Cardiac muscle cell (in vitro differentiated cells and primary cell): Measurements from ENCODE around the gene RHOU. TPM values are rescaled to one million over a fixed set of nuclear protein-coding genes. Genes with fewer than 3 reads are reported as not detected.

Experiments used
- DNase-seq, 2 donors: peaks; one replicate each; pipeline versions ENCODE4 v3.0.0 to v3.0.0-alpha.2; 2010 to 2017; ENCODE audit warnings: low read depth in 1 of 2, low spot score in 1 of 2
- H3K27ac ChIP-seq: fragments of 200-600 bp; sonication (generic); 2 replicates; pipeline ENCODE4 v1.5.1; 2016
- H3K27me3 ChIP-seq: fragments of 200-600 bp; sonication (generic); 2 replicates; pipeline ENCODE4 v1.6.0; 2016; ENCODE audit warnings: control low read depth
- H3K36me3 ChIP-seq: fragments of 200-600 bp; sonication (generic); 2 replicates; pipeline ENCODE4 v1.5.1; 2016; ENCODE audit warnings: control low read depth
- H3K4me1 ChIP-seq: fragments of 200-600 bp; sonication (generic); 2 replicates; pipeline ENCODE4 v1.8.1; 2017; ENCODE audit warnings: low read depth, mild to moderate bottlenecking, mixed run types
- H3K4me3 ChIP-seq: fragments of 200-600 bp; sonication (generic); 2 replicates; pipeline ENCODE4 v1.5.1; 2016; ENCODE audit warnings: mild to moderate bottlenecking
- H3K9me3 ChIP-seq: fragments of 200-600 bp; sonication (generic); 2 replicates; pipeline ENCODE4 v1.5.1; 2017; ENCODE audit warnings: low read depth, mild to moderate bottlenecking, control low read depth
- polyA plus RNA-seq: library from polyadenylated mRNA; unstranded; fragments of >200 nt; fragmentation: Nextera tagmentation; extraction: Ambion mirVana; gene quantifications from 2 replicates; pipeline ENCODE4 v1.2.1, GENCODE V29; 2016
- total RNA-seq: library from RNA; depleted of rRNA; stranded (reverse); fragments of >200 nt; gene quantifications from 2 replicates; pipeline ENCODE4 v1.2.3, GENCODE V29; 2016
- TF ChIP-seq, protein P1 (sequence below): IDR thresholded peaks from 2 replicates; pipeline ENCODE4 v1.5.1; 2012; ENCODE audit warnings: low read depth, mild to moderate bottlenecking, low read length

RHOU gene
- total and polyA plus RNA-seq, 2 experiments from 2014 or later = 1.2 to 2.3 TPM

DNA sequence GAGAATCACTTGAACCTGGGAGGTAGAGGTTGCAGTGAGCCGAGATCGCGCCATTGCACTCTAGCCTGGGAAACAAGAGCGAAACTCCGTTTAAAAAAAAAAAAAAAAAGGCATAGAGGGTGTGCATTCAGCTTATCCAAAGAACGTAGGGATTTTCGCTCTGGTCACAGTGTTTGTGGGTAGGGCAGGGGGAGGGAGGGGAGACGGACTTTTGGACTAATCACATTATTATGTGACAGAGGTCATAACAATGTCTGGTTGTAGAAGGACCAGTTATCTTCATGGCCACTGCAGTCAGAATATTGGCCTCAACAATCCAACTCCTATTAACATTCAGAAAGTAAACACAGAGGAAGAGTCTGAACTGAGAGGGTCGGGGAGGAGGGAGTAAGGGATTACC lies 25.7 kb downstream of the RHOU start:
- H3K27me3 ChIP-seq = peaks cover 20% of the 10 kb centered on the region
- TF ChIP-seq, protein P1, sequence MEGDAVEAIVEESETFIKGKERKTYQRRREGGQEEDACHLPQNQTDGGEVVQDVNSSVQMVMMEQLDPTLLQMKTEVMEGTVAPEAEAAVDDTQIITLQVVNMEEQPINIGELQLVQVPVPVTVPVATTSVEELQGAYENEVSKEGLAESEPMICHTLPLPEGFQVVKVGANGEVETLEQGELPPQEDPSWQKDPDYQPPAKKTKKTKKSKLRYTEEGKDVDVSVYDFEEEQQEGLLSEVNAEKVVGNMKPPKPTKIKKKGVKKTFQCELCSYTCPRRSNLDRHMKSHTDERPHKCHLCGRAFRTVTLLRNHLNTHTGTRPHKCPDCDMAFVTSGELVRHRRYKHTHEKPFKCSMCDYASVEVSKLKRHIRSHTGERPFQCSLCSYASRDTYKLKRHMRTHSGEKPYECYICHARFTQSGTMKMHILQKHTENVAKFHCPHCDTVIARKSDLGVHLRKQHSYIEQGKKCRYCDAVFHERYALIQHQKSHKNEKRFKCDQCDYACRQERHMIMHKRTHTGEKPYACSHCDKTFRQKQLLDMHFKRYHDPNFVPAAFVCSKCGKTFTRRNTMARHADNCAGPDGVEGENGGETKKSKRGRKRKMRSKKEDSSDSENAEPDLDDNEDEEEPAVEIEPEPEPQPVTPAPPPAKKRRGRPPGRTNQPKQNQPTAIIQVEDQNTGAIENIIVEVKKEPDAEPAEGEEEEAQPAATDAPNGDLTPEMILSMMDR = no peak

DNA sequence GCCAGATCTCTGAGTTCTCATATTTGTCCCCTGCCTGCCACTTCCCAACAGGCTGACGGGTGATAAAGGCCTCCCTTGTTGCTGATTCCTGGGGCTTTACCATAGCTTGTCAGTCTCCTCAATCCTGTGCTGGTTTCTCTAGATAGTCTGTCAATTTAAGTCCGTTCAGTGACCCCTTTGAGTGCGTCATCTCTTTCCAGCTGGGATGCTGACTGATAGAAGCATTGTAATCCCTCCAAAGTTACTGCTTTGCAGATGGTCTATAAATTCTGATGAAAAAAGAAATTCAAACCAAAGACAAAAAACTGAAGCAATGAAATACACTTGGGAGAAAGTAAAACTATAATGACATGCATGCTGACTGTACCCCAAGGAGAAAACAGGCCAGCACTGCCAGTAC lies 28.3 kb downstream of the RHOU start:
- no peaks in the 10 kb centered on the region for H3K36me3 ChIP-seq
- TF ChIP-seq, protein P1 = no peak

More for the DNA sequence above, 25.7 kb downstream of the RHOU start:
- H3K27ac ChIP-seq = no peak overlapping the region
- no peaks in the 10 kb centered on the region for H3K36me3 ChIP-seq
- H3K9me3 ChIP-seq = no peaks in the 10 kb centered on the region
- no peak for DNase-seq
- H3K4me1 ChIP-seq = peaks cover 26% of the 10 kb centered on the region
- no peak overlapping the region for H3K4me3 ChIP-seq

DNA sequence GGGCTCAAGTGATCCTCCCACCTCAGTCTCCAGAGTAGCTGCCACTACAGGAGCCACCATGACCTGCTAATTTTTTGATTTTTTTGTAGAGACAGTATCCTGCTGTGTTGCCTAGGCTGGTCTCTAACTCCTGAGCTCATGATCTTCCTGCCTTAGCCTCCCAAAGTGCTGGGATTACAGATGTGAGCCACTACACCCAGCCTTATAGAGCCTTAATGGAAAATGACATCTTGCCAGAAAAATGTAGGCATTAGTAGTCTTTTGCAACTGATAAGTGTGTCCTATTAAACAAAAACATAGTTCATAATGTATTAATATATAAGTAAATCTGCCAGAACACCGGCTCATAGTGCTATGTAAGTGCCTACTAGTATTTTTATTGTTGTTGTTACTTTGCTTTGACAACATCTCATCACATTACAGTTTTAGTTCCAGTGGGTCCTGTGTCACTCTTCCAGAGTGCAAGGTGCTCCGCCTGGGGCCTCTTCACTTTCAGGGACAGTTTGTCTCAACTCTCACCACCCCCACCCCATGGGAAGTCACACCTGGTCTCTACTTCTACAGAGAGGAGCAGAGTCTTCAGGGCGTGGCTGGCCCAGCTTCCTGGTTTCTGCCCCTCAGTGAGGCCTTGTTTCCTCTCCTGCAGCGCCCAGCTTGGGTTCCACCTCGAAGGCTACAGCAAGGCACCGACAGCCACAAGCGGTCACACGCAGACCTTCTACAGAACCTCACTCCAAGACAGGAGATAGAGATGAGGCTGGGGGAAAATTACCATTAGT lies 30.1 kb downstream of the RHOU start:
- Histone ChIP-seq H3K36me3 (no peaks in the 10 kb centered on the region), H3K27me3 (peaks cover 41% of the 10 kb centered on the region), H3K4me3 (no peak overlapping the region), H3K9me3 (no peaks in the 10 kb centered on the region), H3K4me1 (peaks cover 18% of the 10 kb centered on the region), H3K27ac (no peak overlapping the region)
- TF ChIP-seq, protein P1 = no peak
- no peak for DNase-seq

More for the DNA sequence above, 28.3 kb downstream of the RHOU start:
- H3K4me1 ChIP-seq = peaks cover 18% of the 10 kb centered on the region
- peak in 1 of 2 donors; percentile 20 for DNase-seq
- H3K4me3 ChIP-seq = no peak overlapping the region
- H3K27me3 ChIP-seq = peaks cover 32% of the 10 kb centered on the region
- peak overlapping the region; percentile 1 for H3K27ac ChIP-seq
- H3K9me3 ChIP-seq = no peaks in the 10 kb centered on the region

DNA sequence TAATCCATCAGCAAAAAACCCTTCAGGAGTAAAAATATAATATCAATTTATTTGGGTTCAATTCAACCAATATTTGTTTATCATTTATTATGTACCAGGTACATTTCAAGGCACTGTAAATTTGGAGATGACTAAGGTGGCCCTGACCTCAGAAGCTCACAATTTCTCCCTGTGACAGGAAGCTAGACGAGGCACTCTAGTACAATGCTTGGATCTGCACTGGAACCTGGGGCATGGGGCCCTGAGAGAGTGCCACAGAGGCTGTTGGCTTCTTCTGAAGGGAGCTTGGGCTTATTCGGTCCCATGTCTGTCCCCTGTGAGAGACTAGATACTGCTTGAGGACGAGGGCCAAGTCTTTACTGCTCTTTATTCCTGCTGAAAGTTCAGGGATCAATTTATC lies 31.5 kb downstream of the RHOU start:
- H3K27me3 ChIP-seq = peaks cover 52% of the 10 kb centered on the region
- TF ChIP-seq, protein P1 = no peak

DNA sequence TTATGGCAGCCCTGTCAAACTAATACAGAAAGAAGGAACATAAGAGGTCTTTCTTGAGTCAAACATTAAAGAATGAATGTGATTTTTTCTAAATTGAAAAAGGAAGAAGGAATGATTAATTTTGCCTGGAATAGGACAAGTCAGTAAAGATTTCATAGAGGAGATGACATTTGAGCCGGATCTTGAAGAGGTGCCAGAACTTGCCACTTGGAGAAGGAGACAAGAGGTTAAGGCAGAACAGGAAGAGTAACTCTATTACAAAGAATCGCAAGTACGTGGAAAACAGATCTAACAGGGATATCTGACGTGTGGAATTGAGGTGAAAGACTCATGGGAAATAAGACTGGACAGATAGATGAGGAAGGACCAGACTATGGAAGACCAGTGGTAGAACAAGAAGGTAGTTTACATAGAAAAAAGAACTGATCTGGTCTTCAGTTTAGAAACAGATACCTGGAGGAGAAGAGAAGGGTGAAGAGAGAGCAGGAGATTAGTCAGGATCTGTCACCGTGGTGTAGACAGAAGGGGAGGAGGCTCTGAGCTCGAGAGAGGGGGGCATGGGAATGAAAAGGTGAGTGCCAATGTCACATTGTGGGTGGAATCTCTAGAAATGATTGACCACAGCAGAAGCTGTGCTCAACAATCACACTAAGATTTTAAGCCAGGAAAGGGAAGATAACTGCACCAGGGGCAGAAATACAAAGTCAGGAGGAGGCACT lies 32.5 kb downstream of the RHOU start:
- H3K9me3 ChIP-seq = no peaks in the 10 kb centered on the region
- DNase-seq = no peak
- H3K4me3 ChIP-seq = no peak overlapping the region
- H3K4me1 ChIP-seq = peaks cover 13% of the 10 kb centered on the region
- TF ChIP-seq, protein P1 = no peak
- no peak overlapping the region for H3K27ac ChIP-seq
- no peaks in the 10 kb centered on the region for H3K36me3 ChIP-seq
- peaks cover 59% of the 10 kb centered on the region for H3K27me3 ChIP-seq

More for the DNA sequence above, 31.5 kb downstream of the RHOU start:
- no peaks in the 10 kb centered on the region for H3K36me3 ChIP-seq
- no peak for DNase-seq
- H3K4me1 ChIP-seq = peaks cover 18% of the 10 kb centered on the region
- H3K9me3 ChIP-seq = no peaks in the 10 kb centered on the region
- no peak overlapping the region for H3K27ac ChIP-seq
- H3K4me3 ChIP-seq = no peak overlapping the region
